LHCN-M2 (cell line): ENCODE measurements around the gene TMEM125. TPM values are rescaled to one million over a fixed set of nuclear protein-coding genes. Genes with fewer than 3 reads are reported as not detected.
A peak's percentile ranks its signal among the peaks of the same experiment; 100 is the strongest.

Experiments
- DNase-seq: peaks from one replicate; pipeline ENCODE4 v3.0.0-alpha.2; 2012; ENCODE audit warnings: low read depth
- total RNA-seq: library from RNA; depleted of rRNA; stranded (reverse); fragments of >200 nt; gene quantifications from 2 replicates; pipeline ENCODE4 v1.2.3, GENCODE V29; 2014

The TMEM125 gene
- total RNA-seq, 1 experiment from 2014 or later, result not detected

DNA sequence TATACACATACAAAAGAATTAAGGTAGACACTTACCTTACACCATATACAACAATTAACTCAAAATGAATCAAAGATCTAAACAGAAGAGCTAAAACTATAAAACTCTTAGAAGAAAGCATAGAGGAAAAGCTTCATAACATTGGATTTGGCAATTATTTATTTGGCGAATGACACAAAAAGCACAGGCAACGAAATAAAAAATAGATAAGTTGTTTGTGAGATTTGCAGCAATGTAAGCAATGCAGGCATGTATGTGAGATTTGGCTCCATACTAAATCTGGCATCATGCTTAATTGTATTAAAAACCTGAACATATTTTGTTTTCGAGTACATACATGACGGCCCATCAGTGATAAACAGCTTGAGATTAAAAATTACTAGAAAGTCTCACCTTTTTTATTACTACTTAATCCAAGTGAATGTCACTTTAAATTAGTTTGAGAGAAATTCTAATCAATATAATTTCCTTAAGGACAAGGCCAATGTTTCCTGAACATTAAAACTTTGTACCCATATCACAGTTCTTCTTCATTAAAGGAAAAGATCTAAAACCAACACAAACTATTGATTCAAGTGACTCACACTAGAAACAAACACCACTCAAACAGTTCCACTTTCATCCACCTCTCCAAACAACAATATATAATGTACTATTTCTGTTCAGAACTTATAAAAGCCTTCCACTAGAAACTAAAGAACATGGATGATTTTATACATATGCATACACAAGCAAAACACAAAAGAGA lies 23.1 kb upstream of the TMEM125 start:
- DNase-seq, result no peak

GRCh38 chr1:43247256-43247921 lies 22.4 kb upstream of the TMEM125 start:
- DNase-seq, result no peak

DNA sequence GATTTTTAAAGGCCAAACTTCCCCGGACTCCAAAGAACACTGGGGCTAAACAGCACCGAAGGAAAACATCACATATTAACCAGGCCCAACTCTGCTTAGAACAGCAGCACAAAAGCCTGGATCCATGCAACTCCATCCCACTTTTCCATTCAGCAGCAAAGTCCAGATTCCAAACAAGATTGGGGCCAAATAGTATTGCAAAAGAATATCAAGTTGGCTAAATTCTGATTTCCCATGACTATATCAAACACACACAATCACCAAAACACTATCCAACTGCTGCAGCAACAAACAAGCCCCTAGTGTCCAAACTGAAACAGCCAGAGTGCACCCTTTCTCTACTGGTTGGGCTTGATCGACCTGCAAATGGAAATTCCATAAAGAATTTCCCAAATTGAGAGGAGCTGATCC lies 19.4 kb upstream of the TMEM125 start:
- no peak for DNase-seq

GRCh38 chr1:43251024-43251423 lies 18.8 kb upstream of the TMEM125 start:
- DNase-seq, result no peak

GRCh38 chr1:43252225-43252624 lies 17.6 kb upstream of the TMEM125 start:
- DNase-seq, result no peak

DNA sequence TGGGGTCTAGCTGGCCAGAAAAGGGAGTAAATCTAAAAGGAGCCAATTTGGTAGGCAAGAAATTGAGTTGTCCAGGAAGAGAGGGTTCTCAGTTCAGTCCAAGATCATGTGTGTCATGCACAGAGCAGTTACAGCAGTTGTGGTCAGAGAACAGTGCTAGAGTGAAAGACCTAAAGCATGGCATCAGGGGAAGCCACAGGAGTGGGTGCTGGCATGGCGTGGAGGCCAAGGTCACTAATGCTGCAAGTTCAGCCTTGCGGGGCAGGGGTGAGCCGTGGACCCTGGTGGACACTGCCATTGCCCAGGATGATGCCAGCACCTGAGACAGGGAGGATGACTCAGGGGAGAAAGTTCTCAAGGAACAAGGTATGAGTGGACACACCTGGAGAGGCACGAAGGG lies 16.6 kb upstream of the TMEM125 start:
- DNase-seq, result no peak

GRCh38 chr1:43253876-43254275 lies 15.9 kb upstream of the TMEM125 start:
- DNase-seq, result no peak

DNA sequence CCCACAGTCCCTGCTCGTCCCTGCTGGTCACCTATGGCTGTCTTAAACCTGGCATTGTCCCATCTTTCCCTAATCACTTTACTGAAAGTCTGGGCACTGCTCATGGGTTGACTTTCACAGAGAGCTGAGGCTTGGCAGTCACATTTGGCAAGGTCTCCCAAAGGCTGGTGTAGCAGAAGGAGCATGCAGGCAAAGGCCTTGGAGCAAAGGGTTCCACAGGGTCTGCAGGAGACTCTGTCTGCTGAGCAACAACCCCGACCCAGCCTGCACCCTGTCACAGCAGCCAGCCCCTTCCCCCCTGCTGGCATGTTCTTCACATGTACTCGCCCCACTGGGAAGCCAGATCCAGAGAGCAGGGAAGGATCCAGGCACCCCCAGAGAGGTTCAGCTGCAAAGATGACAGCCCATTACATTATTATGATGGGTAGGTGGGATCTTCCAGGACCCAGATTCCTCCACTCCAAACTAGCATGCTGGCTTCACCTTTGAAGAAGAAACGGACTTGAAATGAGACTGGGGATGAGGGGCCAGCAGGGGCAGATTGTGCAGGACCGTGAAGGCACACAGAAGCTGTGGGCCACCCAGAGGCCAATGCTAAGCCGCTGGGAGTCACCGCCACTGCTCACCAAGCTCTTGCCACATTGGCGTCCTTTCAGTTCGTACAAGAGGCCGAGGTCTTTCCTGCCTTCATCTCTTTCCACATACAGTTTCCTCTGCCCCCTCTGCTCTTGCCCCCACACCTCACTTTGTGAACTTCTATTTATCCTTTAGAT lies 14.2 kb upstream of the TMEM125 start:
- DNase-seq, result no peak

DNA sequence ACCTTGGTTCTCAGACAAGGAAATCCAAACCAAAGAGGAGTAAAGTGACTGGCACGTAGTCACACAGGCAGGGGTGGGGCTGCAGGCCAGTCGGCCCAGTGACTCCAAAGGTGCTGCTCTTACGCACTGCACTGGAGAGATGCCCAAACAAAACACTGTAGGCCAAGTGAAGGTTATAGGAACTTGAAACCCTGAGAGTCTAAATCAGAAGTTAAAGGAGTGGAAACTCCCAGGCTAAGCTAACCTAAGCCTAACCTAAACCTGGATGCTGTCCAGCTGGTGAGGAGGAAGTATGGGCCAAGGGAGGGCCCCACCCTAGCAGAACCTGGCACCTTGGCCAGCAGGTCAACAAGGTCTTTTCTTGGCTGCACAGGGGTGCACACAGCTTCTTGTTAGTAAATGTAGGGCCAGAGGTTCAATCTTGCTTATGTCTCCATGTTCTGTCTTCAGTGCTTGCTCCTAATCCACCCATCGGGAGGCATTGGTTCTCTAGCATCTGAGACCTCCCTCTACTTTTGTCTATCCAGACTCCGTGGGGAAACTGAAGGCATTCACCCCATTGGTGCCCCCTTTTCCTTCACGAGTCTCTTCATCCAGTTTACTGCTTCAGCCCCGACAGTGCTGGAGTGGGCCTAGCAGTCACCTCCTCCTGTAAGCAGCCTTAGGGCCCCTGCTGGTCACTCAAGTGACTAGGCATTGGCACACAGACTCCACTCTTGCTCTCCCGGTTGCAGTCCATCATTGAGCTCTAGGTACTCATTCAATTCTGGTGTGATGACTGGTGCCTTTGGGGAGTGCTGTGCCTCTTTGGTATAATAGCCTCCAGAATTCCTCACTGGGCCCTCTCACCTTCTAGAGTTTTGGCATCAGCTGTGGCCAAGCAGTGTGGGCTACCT lies 12.9 kb upstream of the TMEM125 start:
- DNase-seq, result no peak

GRCh38 chr1:43258370-43258769 lies 11.4 kb upstream of the TMEM125 start:
- no peak for DNase-seq

- no peak for DNase-seq
These were observed 4.4 kb upstream of the TMEM125 start for GRCh38 chr1:43265431-43265830.

DNA sequence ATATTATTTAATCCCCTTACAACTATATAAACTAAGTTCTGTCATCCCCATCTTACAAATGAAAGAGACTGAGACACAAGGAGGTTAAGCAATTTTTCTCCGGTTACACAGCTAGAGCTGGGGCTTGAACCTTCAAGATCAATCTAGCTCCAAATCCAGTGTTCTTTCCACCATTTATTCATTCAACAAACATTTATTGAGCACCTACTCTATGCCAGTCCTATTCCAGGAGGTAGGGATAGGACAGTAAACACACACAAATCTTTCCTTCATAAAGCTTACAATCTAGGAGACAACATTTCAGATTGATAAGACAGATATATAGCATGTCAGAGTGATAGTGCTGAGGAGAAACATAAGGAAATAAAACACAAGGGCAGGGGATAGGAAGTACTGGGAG lies 2.9 kb upstream of the TMEM125 start:
- no peak for DNase-seq

GRCh38 chr1:43267291-43267805 lies 2.4 kb upstream of the TMEM125 start:
- peak; percentile 34 for DNase-seq

- no peak for DNase-seq
These were observed 1.9 kb upstream of the TMEM125 start for GRCh38 chr1:43267818-43268425.

GRCh38 chr1:43270421-43271095 lies 775 bp downstream of the TMEM125 start:
- DNase-seq, result no peak

DNA sequence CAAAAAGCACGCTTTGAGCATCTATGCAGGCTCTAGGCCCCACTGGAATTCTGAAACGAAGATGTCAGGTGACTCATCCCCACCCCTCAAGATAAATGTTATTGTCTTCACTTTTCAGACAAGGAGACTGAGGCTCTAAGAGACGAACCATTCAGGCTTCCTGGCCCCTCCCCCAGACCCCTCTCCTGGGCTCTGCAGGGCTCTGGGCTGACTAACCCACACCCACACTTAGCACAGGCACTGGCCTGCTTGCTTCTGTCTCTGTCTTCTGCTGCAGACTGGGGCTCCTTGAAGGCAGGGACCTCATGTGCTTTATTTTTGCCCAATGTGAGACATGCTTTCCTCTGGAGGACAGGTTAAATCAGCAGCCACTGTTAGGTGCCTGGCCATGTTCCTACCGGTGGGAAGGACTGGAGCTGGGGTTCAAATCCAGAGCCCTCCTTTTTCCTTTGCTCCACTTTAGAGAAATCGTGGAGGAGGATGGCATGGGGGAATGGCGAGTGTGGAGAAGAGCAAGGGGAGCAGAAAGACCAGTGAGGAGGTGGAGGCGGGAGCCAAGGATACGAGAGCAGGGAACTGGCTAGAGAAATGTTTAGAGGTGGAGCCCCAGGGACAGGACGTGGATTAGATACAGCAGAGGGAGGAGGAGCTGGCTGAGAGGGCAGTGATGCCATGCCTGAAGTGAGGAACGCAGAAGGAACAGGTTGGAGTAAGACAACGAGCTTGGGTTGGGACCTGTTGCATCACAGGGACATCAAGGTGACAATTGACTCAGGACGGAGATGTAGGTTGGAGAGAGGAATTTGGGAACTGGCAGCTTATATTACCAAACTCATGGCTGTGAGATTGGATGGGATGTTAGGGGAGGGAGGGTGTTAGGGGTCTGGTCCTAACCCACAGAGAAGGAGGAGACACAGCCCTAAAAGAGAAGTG lies 1.7 kb downstream of the TMEM125 start:
- no peak for DNase-seq

DNA sequence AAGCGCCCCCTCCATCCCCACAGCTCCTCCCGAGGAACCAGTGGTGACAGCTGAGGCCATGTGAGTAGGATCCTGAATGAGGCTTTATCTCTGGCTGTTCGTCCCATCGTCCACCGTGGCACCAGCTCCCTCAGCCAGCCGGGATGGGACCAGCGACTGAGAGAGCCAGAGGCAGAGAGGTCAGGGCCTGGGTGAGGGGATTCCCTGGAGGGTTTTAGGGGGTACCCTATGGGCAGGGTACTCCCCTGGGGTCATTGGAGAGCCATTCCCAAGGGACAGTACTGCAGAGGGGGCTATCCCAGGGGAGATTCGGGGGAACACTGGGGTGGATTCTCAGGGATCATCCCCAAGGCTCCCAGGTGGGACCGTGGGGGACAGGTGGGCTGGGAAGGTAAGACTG lies 2.4 kb downstream of the TMEM125 start:
- DNase-seq, result no peak

GRCh38 chr1:43272576-43273571 lies 3.1 kb downstream of the TMEM125 start:
- no peak for DNase-seq
